NCI-H2196 treated with DMSO at 0.1 percent for 48 hours (cell line): Measurements from ENCODE around the gene GCSAM.

Experiments used
- DNase-seq: peaks from one replicate; lab custom pipeline; 2025; ENCODE audit not compliant: unreplicated experiment; lab: John Stamatoyannopoulos, UW

Gene GCSAM

GRCh38 chr3:112109322-112109721, 23.7 kb downstream of the GCSAM start:
- peak; percentile 23 for DNase-seq

DNA sequence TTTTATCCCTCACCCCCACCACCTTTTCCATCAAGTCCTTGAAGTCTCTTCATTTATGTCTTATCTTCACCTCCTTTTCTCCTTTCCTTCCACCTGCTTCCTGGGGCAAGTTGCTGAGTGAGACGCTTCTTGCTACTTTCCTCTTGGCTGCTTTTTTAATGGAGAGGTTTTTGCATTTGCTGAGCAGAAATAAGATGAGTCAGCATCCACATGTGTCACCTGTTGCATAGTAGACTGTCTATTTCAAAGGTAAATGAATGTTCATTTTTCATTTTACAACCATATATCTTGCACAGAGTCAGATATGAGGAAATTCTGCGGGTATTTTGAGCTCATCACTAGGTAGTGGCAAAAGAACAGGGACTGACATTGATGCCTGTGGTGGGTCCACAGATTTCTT, 28.3 kb downstream of the GCSAM start:
- DNase-seq: no peak

- DNase-seq: no peak
Observed at GRCh38 chr3:112101916-112102315, 31.1 kb downstream of the GCSAM start.

- peak; percentile 88 for DNase-seq
Observed at GRCh38 chr3:112097378-112097777, 35.7 kb downstream of the GCSAM start.

GRCh38 chr3:112096176-112096575, 36.9 kb downstream of the GCSAM start:
- DNase-seq: no peak

DNA sequence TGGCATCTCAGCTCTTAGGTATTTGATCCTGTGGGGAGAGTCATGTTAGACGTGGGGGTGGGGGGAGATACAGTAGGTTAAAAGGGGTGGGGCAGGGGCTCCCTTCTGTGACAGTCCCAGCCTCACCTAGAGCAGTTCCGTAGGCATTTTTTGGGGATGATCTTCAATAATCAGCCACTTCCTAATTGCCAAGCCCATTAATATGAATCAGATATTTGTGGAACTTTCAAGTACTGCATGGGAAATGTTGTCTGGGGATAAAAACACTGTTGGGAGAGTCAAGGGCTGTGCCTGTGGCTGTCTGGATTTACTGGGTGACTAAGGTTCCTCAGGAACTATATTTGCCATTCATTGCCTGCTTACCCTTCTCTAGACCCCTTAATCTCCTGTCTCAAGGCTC, 37.3 kb downstream of the GCSAM start:
- no peak for DNase-seq

DNA sequence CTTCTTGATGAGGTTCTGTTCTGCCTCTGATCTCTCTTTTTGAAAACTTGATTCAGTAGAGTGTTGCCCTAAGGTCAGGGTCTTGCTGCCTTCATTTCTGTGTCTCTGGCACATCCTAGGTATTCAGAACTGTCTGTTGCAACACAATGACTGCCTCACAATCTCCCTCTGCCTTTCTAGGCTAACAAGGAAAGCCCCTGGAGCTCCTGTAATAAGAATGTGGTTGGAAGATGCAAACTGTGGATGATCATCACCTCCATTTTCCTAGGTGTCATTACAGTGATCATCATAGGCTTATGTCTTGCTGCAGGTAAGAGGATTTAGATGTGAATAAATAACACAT, 39.9 kb downstream of the GCSAM start:
- no peak for DNase-seq

GRCh38 chr3:112092496-112093179, 40.4 kb downstream of the GCSAM start:
- DNase-seq: peak; percentile 26

DNA sequence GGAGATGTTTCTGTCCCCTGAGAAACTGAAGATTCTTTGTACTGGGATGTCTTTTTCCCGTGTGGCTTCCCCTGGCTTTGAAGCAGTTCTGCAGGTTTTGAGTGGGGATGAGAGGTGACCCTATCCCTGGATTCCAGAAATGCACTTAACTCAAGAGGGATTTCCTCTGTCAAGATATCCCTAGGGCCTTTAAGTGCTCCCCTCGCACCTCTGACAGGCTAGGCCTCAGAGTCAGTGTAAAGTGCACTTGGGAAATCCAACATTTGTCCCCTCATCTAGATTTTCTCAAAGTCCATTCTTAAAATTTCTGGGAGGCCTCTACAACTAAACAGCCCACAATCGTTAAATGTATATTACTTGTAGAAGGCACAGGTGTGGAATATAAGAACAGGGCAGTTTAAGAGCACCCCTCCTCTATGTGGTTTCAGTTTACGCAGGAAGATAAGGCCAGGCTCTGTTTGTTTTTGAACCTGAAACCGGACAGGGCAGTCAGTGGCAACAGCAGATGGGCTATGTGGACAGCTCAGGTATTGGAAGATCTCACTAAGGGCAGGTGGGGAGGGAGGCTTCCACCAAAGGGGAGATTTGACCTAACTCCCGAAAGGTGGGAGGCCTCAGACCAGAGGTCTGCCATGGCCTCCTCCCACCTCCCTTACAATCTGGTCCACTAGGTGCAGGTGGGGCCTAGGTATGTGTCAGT, 42.0 kb downstream of the GCSAM start:
- DNase-seq: peak; percentile 88

- DNase-seq: peak; percentile 83
Observed at GRCh38 chr3:112089956-112090886, 42.8 kb downstream of the GCSAM start.

- no peak for DNase-seq
Observed at GRCh38 chr3:112088944-112089343, 44.1 kb downstream of the GCSAM start.

DNA sequence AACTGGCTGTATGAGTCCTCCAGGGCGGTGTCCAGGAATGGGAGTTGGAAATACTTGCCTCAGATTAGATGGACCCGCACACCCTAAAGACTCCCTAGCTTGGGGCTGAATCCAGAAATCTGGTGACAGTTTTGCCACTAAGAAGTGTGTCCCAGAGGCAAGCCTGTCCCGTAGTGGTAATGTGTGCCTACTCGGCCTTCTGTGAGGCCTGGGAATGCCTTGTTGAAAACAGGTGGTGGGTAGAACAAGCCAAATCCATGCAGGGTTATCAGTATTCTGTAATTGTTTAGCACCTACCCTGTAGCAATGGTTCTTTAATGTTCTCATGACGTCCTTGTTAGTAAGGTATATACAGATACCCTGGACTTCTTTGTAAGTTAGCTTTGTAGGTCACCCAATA, 45.3 kb downstream of the GCSAM start:
- DNase-seq: no peak

DNA sequence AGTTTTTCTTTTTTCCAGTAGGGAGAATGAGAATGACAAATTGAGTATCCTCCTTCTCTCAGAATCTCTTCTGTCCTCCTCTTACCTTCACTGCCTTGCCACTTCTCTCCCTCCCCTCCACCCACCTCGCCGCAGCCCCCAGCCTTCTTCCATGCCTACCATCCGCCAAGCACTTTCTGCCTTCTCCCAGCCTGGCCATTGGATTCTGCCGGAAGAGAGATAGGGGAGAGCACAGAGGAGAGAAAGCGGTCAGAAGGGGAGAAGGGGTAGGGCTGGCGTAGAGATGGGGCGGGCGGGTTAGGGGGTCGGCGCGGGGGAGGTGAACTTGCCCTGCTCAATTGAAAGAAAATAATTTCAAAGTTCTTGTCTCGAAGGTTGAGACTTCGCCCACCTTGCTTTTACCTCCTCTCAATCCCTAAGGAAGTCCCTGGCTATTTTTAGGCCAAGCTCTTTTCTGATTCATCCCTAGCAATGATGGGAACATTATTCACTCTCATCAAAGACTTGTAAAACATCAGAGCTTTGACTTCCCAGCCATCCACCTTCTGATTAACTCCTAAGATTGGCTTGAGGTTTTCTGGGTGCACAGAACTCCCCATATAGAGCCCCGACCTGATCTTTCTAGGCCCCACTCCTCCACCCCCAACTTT, 46.0 kb downstream of the GCSAM start:
- no peak for DNase-seq

DNA sequence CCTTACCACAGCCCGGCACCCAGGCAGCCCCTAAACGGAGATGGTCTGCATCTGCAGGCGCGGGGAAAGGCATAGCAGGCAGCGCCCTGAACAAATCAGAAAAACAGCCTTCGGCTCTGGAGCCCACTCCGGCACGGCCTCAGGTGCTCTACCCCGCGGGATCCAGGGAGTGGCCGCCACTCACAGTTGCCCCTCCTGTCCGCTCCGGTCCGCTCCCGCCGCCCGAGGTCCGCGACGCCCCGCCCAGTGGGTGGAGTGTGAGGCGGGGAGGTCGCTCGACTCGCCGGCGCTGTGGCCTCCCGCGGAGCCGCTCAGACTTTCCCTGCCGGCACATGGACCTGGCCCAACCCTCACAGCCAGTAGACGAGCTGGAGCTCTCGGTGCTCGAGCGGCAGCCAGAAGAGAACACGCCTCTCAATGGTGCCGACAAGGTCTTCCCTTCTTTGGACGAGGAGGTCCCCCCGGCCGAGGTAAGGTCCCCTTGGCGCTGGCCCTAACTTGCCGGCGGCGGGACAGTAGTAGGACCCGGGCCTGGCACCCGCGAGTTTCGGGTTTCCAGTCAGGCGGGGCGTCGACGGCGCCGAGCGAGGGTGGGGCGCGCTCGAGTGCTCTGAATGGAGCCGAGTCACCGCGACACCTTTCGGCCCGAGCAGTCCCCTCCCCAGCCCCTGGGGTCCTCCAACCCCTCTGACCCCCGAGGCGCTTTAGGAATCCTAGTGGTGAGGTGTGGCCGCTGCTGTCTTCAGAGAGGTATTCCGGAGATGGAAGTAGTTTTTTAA, 46.8 kb downstream of the GCSAM start, which contains the start of gene C3orf52:
TSS of gene C3orf52 (plus strand) at position 314 of the 779 bp plus-strand sequence. CDS start at position 333, 19 bp downstream.
- peak; percentile 94 for DNase-seq

GRCh38 chr3:112085735-112086075, 47.3 kb downstream of the GCSAM start:
- DNase-seq: no peak

DNA sequence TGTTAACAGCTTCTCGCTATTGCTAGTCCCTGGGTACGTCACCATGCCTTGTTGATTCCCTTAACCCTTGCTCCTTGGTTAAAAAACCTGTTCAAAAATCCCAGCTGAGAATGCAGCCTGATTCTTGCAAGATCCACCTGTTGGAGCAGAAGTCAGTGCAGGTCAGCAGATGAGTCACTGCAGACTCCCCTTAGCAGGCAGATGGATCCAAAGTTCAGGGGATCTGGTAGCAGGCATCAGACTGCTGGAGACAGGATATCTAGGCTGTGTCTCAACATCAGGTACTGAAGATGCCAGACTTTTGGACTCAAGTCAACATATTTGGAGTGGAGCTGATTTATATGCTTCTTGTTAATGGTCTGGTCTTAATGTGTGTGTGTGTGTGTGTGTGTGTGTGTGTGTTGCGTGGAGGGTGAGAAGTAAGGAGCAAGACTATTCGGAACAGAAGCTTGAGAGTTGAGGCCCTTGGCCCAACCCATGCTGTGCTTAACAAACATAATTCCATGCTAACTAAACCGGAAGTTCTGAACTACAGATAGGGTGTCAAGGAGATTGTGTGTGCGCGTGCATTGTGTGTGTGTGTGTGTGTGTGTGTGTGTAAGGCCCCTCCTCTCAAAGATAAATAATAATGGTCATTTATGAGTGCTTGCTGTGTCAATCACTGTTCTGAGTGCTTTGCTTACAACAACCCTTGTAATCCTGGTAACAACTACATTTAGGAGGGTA, 47.9 kb downstream of the GCSAM start:
- no peak for DNase-seq

DNA sequence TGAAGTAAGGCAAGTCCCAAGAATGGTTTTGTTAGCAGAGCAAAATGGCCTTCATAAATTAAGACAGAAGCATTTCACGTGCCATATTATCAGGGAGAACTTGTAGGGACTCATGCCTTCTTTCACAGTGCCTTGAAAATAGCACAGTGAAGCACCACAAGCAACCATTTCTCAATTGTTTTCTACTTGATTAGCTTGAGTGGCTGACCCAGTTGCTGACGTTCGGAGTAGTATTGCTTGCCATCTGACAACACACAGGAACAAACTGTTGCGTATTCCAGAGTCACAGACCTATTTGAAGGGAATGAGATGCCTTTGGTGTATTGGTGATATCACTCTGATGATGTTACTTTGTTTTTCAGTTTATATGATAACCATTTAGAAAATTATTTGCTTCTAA, 49.8 kb downstream of the GCSAM start:
- no peak for DNase-seq

- DNase-seq: no peak
Observed at GRCh38 chr3:112078125-112079083, 54.6 kb downstream of the GCSAM start.
